ENCODE results near the gene ARF1.

ARF1 gene

DNA sequence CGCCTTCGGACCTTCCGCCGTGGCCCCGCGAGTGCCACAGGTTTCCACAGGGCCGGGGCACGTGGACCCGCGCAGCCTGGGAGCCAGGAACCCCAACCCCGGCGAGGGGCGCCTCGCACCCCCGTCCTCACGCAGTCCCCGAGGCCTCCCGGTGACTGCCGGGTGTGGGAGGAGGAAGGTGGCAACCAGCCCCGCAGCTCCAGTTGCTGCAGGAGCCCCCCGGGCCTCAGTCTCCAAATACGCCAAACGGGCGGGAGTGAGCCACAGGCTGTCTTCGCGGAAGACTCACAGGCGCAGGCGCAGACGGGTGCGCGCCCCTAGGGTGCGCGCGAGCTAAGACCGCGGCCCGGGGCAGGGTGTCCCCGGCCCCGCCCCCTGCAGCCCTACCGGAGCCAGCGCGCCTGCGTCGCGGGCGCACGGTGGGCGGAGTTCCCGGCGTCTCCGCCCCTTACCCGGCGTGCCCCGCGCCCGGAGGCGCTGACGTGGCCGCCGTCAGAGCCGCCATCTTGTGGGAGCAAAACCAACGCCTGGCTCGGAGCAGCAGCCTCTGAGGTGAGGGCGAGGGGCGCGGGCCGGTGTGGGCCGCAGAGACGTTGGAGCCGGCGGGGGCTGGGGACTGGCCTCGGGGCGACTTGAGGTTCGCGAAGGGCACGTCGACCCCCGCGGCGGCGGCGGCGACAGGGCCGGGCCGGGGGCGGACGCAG lies at the start of gene ARF1:
TSS of gene ARF1 (plus strand) at position 495 of the 704 bp plus-strand sequence. CDS start 14,407 bp downstream, outside the sequence.
- peak; percentile 78 to 98 for DNase-seq

DNA sequence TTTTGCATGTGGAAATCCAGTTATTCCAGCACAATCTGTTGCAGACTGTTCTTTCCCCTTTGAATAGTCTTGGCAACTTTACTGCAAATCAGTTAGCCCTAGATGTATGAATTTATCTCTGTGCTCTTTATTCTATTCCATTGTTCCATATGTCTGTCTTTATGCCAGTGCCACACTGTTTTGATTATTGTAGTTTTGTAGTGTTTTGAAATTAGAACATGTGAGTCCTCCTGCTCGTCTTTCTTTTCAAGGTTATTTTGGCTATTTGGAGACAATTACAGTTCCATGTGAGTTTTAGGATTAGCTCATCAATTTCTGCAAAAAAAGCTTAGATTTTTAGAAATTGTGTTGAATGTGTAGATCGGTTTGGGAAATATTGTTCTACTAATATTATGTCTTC lies 49.1 kb upstream of the ARF1 start:
- DNase-seq, result no peak

DNA sequence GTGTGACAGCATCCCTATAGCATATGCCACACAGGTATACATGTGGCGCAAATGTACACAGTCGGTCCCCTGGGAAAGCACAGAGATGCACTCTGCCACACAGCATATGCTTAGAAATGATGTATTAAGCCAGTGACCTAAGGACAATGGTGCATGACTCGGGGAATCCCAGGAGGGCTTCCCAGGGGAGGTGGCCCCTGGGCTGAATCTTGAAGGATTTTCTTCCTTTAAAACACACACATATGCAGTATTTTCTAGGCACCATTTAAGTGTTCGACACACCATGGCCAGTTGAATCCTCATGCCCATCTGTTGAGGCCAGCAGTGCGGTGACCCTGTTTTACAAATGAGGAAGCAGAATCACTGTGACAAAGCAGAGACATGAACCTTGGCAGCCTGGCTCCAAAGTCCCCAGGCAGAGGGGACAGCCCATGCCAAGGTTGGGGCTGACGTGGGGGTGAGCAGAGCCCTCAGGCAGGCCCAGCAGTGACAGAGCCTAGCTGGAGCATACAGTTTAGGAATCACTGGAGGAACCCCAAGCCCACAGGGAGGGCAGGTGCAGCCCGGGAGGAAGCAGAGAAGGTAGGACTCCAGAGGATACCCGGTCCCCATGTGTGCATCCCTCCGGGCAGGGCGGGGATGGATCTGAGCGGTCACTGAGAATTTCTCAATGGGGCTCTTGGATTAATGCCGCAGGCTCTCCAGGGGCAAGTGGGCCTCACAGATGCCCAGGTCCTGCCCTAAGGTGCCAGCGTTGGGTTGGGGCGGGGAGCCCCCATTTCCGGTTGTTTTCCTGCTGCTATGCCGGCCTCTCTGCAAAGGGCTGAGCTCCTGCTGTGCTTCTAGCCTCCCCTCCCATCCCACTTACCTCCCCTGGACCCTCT lies 47.3 kb upstream of the ARF1 start:
- DNase-seq, result no peak

DNA sequence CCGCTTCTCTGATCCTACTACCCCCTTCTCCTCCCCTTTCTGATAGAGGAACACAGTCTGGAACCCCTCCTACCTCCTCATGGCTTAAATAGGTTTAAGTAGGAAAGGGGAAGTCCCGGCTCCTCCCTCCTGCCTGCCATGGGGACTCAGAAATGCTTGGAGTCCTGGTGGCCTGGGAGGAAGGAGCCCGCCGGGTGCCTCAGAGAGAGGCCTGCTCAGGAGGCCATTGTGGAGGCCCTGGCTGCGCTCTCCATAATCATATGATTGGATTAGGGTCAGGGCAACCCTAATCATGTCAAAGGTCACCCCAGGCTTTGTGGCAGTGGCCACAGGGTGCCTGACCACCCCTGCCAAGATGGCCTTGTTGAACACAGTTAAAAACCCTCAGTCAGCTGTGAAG lies 46.7 kb upstream of the ARF1 start:
- DNase-seq, result no peak

DNA sequence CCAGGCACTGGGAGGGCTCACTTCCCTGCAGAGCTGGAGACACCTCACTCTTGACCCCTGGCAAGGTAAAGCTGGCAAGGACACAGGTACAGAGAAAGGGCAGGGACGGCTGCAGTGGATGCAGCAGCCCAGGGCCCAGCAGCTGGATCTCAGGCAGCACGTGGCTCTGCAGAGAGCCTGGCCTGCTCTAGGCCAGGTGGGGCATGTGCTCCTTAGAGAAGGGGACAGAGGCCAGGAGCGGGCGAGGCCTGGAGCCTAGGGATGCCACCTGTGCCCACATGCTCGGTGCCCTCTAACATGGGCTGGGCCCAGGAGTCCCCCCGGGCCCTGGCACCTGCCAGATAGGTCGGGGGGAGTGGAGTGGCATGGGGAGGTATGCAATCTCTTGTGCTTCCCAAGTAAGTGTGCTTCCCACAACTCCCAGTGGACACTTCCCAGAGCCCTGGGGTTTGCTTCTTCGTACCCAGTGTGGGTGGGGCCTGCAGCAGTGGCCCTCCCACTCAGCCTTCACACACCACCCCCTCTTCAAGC lies 45.7 kb upstream of the ARF1 start:
- DNase-seq, result no peak

DNA sequence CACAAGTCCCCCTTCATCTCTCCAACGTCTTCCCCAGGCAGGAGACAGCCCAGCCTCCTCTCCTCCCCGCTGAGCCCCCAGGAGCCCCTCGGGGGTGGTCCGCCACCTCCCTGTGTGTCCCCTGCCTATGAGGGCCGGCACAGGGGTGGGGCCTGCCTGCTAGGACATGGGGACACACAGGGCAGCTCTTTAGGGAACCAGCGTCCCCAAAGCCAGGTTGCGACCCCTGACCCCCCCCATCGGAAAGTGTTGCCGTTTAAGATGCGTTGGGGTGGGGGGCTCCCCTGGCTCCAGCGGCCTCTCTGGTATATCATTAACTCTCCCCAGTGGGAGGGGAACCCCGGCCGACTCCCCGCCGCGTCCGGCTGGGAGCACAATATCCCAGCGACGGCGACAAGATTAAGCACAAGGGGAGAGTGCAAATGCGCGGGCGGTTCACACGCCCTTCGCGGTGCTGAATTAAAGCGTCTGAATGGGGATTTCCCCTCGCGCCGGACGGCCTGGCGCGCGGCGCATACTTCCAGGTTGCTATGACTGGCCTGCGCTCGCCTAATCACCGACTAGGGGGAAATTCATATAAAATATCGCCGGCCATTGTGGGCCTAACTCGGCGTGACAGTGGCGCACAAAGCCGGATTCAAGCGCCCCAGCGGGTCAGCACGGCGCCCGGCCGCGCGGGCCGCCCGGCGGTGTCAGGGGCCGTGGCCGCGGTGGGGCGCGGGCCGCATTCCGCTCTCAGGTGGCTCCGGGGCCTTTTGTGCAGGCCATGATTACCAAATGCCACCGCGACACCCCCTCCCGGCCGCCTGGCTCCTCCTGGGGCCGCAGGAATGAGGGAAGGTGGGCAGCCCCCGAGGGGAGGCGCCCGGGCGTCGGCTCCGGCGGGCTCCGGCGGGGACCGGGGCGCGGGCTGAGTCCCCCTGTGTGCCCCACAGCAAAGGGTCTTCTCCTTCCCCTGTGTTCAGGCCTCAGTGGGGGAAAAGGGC lies 44.8 kb upstream of the ARF1 start:
- no peak for DNase-seq

DNA sequence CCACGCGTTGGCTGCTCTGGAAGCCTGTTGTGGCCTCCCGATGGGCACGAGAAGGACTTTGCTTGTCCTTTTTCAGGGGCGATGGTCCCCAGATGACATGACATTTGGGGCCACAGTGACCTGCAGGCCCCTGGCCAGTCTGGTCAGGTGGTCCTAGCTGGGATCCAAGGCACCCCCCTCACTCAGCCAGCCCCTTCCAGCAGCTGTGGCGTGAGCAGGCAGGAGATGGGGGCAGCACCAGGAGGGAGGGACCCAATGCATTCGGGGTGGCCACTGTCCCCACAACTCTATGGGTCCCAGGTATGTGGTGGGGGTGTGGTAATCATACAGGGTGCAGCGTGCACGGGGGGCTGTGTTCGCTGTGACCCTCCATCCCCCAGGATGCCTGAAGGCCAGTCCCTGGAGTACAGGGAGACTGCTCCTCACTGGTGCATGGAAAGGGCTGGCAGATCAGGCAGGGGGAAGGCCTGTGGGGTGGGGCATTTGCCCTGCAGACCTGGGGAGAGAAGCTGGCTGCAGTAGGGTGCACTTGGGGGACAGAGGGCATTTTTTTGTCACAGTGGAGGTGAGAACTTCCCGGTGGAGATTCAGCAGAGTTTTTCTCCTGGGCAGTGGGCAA lies 44.0 kb upstream of the ARF1 start:
- DNase-seq, result no peak

DNA sequence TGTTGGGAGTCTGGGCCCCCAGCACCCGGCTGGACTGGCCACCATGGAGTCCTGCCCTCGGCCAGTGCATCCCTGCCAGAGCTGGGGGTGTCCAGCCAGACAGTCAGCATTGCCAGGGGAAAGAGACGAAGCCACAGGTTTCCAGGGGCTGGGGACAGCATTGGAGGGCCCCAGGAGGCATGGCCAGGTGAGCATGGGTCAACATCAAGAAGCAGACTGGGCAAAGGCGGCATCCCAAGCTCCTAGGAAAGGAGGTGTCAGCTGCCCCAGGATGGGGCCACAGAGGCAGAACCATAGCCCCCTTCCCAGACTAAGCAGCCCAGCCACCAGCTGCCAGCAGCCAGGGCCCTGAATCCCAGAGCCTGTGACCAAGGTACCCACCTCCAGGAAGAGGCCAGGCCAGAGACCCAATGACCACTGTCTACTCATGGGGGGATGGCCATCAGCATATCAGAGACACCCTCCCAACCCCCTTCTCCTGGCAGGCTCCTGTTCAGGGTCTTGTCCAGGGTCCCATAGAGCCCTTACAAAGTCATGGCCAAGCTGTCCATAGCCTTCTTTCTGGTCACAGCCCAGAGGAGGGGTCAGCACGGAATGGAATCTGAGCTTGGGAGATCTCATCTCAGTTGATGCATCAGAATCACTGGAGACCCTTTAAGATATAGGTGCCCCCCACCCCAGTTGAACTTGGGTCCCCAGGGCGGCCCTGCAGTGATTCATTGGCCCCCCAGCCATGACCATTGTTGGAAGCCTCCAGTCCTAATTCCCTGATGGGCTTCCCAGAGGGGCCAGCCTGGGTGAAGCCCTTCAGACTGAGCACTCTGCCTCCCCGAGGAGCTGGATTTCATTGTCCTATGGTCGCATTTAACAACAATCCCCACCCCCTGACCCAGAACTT lies 43.3 kb upstream of the ARF1 start:
- DNase-seq, result no peak

DNA sequence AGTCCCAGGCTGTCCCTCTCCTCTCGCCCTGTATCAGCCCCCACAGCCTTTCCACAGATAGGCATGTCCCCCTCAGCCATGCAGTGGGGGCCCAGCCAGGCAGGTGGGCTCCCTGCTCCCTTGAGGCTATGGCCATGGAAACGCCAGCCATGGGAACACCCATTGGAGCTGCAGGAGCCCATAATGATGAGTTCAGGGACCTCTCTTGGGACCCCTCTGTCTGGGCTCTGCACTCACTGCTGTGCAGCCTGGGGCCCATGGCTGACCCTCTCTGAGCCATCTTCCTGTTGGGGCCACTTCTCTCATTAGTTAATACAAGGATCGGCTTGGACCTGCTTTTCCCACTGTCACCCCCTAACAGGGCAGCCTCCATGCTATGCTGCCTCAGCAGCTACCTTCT lies 42.5 kb upstream of the ARF1 start:
- no peak for DNase-seq

DNA sequence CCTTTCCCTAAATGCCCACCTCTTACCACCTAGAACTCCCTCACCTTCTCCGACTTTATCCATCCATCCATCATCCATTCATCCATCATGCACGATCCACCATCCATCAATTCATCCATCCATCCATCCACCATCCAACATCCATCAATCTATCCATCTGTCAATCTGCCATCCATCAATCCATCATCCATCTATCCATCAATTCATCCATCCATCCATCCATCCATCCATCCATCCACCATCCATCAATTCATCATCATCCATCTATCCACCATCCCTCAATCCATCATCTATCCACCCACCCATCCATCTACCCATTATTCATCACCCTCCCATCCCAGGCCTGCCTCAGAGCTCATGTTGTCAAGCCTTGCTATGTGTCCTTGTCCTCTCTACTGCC lies 41.2 kb upstream of the ARF1 start:
- no peak for DNase-seq

DNA sequence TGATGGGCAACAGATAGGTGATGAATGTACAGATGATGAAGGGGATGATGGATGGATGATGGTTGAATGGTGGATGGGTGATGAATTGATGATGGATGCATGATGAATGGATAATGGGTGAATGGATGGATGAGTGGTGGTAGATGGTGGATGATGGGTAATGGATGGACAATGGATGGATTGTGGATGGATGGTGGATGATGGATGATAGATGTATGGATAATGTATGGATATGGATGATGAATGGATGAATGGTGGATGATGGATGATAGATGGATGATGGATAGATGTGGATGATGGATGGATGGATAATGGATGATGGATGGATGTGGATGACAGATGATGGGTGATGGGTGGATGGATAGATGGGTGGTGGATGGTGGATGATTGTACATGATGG lies 40.0 kb upstream of the ARF1 start:
- DNase-seq, result no peak

DNA sequence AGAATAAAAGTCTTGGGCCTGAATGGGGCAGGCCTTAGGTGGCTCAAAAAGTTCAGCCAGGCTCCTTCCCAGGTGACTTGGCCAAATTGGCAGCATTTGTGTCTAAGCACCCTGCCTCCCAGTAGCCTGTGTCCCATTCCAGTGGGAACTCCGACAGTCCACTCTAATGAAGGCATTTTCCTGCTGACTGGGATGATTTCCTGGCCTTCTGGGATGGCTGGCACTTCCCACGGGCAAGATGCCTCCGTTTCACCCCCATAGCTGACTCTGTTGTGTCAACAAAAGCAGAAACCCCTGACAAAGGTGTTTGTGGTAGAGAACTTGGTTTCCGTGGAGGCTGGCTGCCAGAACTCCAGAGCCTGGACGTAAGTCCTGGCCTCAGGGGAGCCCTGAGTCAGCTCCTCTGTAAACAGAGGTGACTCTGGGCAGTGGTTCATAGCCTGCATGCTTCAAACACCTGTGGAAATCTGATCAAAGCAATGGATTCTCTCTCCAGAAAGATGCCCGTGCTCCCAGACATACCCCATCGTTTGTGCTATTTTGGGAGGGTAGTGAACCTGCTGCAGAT lies 39.1 kb upstream of the ARF1 start:
- DNase-seq, result no peak

DNA sequence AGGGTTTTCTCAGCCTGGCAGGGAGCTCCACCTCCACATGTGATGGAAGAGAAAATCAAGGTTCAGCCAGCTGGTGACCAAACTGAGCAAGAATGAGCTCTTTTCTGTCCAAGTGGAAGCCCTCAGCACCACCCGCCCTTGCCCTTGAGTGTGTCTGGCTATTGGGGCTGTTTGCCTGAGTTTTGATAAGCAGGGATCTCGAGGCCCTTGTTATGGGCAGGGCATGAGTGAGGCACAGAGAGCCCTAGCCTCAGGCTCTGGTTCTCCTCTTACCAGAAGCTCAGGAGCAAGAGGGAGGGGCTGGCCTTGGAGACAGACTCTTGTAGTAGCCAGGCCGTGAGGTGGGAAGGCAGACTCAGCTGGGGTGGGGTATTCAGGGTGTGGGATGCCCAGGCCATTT lies 37.5 kb upstream of the ARF1 start:
- DNase-seq, result no peak

DNA sequence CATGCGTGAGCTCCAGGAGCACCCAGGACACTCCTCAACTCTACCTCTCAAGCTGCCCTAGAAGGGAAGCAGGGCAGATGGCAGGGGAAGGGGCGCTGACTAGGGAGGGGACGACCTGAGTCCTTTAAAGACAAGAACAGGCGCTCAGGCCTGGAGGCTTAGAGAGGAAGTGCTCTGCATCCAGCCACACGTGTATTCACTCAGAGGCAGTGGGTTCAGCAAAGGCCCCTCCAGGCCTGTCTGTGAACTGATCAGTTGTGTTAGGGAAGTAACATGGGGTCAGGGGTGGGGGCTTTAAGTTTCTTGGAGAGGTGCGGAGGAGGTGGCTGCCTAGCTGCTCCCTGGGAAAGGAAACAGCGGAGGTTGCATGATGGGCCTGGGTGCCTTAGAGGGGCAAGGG lies 37.1 kb upstream of the ARF1 start:
- DNase-seq, result no peak

DNA sequence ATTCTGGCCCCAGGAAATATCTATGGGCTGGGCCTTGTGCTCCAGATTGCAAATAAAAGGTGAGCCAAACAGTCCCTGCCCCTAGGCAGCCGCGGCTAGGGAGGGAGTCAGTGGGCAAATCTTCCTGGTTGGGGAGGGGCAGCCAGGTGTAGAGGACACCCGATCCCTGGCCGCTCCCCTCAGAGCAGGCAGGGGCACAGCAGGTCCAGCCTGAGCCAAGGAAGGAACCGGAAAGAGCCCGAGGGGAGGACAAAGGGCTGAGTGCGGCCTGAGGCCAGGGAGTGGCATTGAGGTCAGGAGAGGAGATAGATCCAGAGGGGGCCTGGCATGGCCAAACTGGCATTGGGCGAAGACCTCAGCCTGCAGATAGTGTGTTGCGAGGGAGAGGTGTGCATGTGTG lies 36.6 kb upstream of the ARF1 start:
- no peak for DNase-seq

DNA sequence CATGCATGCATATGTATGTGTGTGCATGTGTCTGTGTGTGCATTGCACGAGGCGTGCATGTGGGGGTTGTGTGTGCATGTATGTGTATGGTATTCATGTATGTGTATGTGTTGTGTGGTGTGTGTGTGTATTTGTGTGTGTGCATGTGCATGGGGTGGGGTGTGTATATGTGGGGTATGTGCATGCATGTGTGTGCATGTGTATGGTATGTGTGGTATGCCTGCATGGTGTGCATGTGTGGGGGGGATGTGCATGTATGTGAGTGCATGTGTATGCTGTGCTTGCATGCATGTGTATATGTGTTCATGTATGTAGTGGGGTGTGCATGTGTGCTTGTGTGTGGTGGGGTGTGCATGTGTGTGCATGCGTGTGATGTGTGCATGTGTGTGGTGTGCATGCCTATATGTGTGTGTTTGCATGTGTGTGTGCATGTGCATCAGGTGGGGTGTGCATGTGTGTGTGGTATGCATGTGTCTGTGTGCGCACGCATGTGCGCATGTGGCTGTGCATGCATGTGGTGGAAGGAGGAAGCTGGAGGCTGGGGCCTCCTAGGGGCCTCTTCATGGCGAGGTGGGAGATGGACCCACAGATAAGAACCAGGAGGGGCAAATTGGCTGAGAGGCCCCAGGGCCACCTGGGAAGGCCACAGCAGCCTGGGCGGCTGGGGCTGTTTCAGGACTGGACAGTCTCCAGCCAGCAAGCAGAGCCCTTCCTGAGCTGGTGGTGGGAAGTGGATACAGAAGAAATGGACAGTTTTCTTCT lies 35.9 kb upstream of the ARF1 start:
- DNase-seq, result no peak

DNA sequence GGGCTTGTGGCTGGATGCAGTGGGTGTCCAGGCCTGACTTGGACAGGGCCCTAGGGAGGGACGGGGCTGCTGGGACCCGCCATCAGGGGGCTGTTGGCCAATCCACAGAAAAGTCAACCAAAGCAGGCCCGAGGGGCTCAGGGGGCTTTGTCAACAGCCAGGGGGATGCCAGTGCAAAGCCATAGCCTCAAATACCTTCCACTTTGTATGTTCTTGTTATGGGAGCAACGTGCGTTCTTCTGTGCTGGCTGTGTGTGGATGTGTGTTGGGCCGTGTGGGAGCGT lies 35.4 kb upstream of the ARF1 start:
- DNase-seq, result no peak

DNA sequence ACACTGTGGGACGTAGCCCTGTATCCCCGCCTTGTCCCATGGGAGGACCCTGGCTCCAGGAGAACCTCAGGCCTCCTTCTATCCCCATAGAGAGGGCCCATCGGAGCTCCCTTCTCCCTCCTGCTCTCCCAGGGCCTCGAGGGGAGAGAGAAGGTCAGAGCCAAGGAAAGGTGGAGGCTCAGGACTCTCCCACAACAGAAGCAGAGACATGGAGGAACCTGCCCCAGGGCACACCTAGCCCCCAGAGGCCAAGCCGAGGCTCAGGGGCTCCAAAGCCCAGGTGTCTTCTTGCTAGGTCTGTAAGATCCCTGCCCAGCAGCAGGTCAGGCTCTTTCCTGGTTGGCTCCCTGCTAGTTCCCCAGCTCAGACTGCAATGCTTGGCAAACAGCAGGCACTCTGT lies 34.4 kb upstream of the ARF1 start:
- DNase-seq, result no peak

DNA sequence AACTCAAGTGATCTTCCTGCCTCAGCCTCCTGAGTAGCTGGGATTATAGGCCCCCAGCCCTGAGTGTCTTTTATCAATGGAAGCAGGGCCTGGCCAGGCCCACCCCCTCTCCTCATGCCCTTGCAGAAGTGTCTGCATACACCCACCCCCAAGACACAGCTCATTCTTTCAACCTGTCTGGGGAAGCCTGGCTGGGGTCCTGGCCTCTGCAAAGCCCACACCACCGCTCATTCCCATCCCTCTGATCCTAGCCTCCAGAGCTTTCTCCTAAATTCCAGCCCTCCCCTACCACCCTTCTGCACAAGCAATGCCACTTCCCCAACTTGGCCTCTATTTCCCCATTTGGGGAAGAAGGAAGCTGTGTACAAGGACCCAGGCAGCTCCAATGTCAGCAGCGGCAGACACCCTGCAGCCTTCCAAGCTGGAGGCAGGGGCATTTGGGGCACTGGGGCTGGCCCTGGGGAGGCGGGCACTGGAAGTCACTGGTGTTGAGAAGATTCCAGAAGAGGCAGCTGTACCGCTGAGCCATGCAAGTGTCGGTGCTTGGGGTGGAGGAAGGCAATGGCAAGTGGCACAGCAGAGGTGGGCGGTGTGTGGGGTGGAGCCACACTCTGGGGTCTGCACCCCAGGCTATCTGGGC lies 33.7 kb upstream of the ARF1 start:
- DNase-seq, result no peak
